SK-N-SH (cell line): ENCODE measurements around the gene SLC6A2. TPM values are rescaled to one million over a fixed set of nuclear protein-coding genes. Genes with fewer than 3 reads are reported as not detected.
"Not testable (repeated sequence)": the region's sequence is repeated elsewhere in the genome, so short reads cannot be mapped to it uniquely, and the experiment has no call there.

Experiments
- CTCF ChIA-PET: fragments of 300-600, 350-600 bp; formaldehyde crosslinking; extraction: SDS; loops from one replicate; lab custom pipeline; 2021; lab: Yijun Ruan, JAX
- POLR2A ChIA-PET: fragments of 350-600 bp; sonication (Branson Sonifier 250); formaldehyde crosslinking; extraction: SDS; loops from one replicate; lab custom pipeline; 2020; ENCODE audit warnings: antibody characterized with exemption, inconsistent platforms; lab: Yijun Ruan, JAX
- DNase-seq: peaks from one replicate; pipeline ENCODE4 v3.0.0; 2012
- H2AFZ ChIP-seq: fragments of 200-600 bp; sonication (generic); 2 replicates; pipeline ENCODE4 v1.8.1; 2016; ENCODE audit warnings: antibody characterized with exemption, mild to moderate bottlenecking, low read depth
- H3F3A ChIP-seq: fragments of 200-600 bp; sonication (generic); replicated peaks from 2 replicates; pipeline ENCODE3; 2016; ENCODE audit warnings: antibody characterized with exemption, mild to moderate bottlenecking; ENCODE audit not compliant: insufficient read depth
- H3K27ac ChIP-seq, 2 experiments: fragments of 200-500 bp in 1 of 2; fragments of 200-600 bp in 1 of 2; sonication (Bioruptor generic) in 1 of 2; sonication (generic), shearing (Covaris generic) in 1 of 2; 2 replicates each; pipeline versions ENCODE4 v1.5.1 to v1.6.1; 2014 to 2016; ENCODE audit warnings: low read depth in 2 of 2, inconsistent platforms in 1 of 2, low read length in 1 of 2, mild to moderate bottlenecking in 1 of 2, mixed read lengths in 1 of 2
- H3K27me3 ChIP-seq: fragments of 200-600 bp; sonication (generic), shearing (Covaris generic); 2 replicates; pipeline ENCODE4 v1.6.1; 2016; ENCODE audit warnings: mixed run types; ENCODE audit not compliant: insufficient read depth
- H3K36me3 ChIP-seq, 2 experiments: fragments of 200-500 bp in 1 of 2; fragments of 200-600 bp in 1 of 2; sonication (Bioruptor generic) in 1 of 2; sonication (generic) in 1 of 2; replicated peaks in 1 of 2; 2 replicates each; pipeline versions ENCODE3 to v1.5.1; 2014 to 2016; ENCODE audit warnings: low read length in 1 of 2, mild to moderate bottlenecking in 1 of 2; ENCODE audit not compliant: insufficient read depth in 2 of 2, control insufficient read depth in 1 of 2
- H3K4me1 ChIP-seq, 2 experiments: fragments of 200-500 bp in 1 of 2; fragments of 200-600 bp in 1 of 2; sonication (Bioruptor generic) in 1 of 2; sonication (generic), shearing (Covaris generic) in 1 of 2; 2 replicates each; pipeline versions ENCODE4 v1.5.1 to v1.6.1; 2014 to 2016; ENCODE audit warnings: low read depth in 1 of 2, low read length in 1 of 2, mixed run types in 1 of 2; ENCODE audit not compliant: insufficient read depth in 2 of 2, control insufficient read depth in 1 of 2
- H3K4me2 ChIP-seq: fragments of 200-600 bp; sonication (generic), shearing (Covaris generic); 2 replicates; pipeline ENCODE4 v1.6.1; 2017; ENCODE audit warnings: mixed run types
- H3K4me3 ChIP-seq, 2 experiments: fragments of 200-500 bp in 1 of 2; fragments of 200-600 bp in 1 of 2; sonication (Bioruptor generic) in 1 of 2; sonication (generic), shearing (Covaris generic) in 1 of 2; 2 replicates each; pipeline versions ENCODE4 v1.5.1 to v1.8.1; 2014 to 2016; ENCODE audit warnings: low read depth in 2 of 2, inconsistent platforms in 1 of 2, low read length in 1 of 2, mild to moderate bottlenecking in 1 of 2, mixed read lengths in 1 of 2, moderate library complexity in 1 of 2
- H3K79me2 ChIP-seq: fragments of 200-600 bp; sonication (generic); 2 replicates; pipeline ENCODE4 v1.8.1; 2017; ENCODE audit warnings: mild to moderate bottlenecking; ENCODE audit not compliant: insufficient read depth
- H3K9ac ChIP-seq: fragments of 200-600 bp; sonication (generic); 2 replicates; pipeline ENCODE4 v1.6.1; 2017; ENCODE audit warnings: mixed run types
- H3K9me2 ChIP-seq: fragments of 200-600 bp; sonication (generic); 2 replicates; pipeline ENCODE4 v1.6.1; 2017; ENCODE audit warnings: mixed run types
- H3K9me3 ChIP-seq: fragments of 200-600 bp; sonication (generic); 2 replicates; pipeline ENCODE4 v1.6.1; 2017; ENCODE audit warnings: mixed run types, mild to moderate bottlenecking, moderate library complexity
- H4K20me1 ChIP-seq: fragments of 200-600 bp; sonication (generic); 2 replicates; pipeline ENCODE4 v1.6.1; 2017; ENCODE audit warnings: mild to moderate bottlenecking, mixed run types; ENCODE audit not compliant: insufficient read depth
- CHD2 ChIP-seq: fragments of 150-350 bp; IDR thresholded peaks from 2 replicates; pipeline ENCODE4 v1.6.1; 2018; ENCODE audit warnings: low read length; ENCODE audit not compliant: partially characterized antibody
- CTCF ChIP-seq: fragments of 200-600 bp; sonication (generic); IDR thresholded peaks from 2 replicates; pipeline ENCODE4 v1.6.1; 2017; ENCODE audit warnings: antibody characterized with exemption, mild to moderate bottlenecking, moderate library complexity
- ELF1 ChIP-seq: IDR thresholded peaks from 2 replicates; pipeline ENCODE4 v1.4.0; 2012
- NFIC ChIP-seq: IDR thresholded peaks from 2 replicates; pipeline ENCODE4 v1.4.0; 2012; ENCODE audit warnings: borderline replicate concordance
- PBX3 ChIP-seq: IDR thresholded peaks from 2 replicates; pipeline ENCODE4; 2012
- POLR2AphosphoS5 ChIP-seq: IDR thresholded peaks from 2 replicates; pipeline ENCODE4 v1.6.1; 2012; ENCODE audit warnings: low read depth, low read length
- SMC3 ChIP-seq: IDR thresholded peaks from 2 replicates; pipeline ENCODE4 v1.6.1; 2012; ENCODE audit warnings: low read depth, low read length, improper control_type of control experiment
- USF1 ChIP-seq: IDR thresholded peaks from 2 replicates; pipeline ENCODE4 v1.4.0; 2012; ENCODE audit warnings: low read depth, borderline replicate concordance
- USF2 ChIP-seq: fragments of 150-350 bp; IDR thresholded peaks from 2 replicates; pipeline ENCODE4 v1.6.1; 2017; ENCODE audit warnings: antibody characterized with exemption, low read length, low read depth, borderline replicate concordance
- ZBTB33 ChIP-seq: IDR thresholded peaks from 2 replicates; pipeline ENCODE4 v1.4.0; 2012; ENCODE audit warnings: low read depth, borderline replicate concordance
- WGBS: methylation state at CpG from one replicate; pipeline ENCODE4 v1.1.6; 2017; ENCODE audit warnings: low lambda C conversion rate; 5-methylcytosine and 5-hydroxymethylcytosine counted together
- polyA plus RNA-seq, 3 experiments: library from polyadenylated mRNA; depleted of rRNA; stranded (reverse); fragments of >200 nt; gene quantifications; 2 replicates each; pipeline ENCODE4 v1.2.3, GENCODE V29; 2012

Gene SLC6A2
- polyA plus RNA-seq, 1 of the 3 experiments (the other 2 are of a cell fraction) = 3.3 TPM

- no peak for DNase-seq
- H3K4me2 ChIP-seq = no peak overlapping the region
- no peaks in the 10 kb centered on the region for H3K9me3 ChIP-seq
- ChIA-PET CTCF (no interaction called here), POLR2A (no interaction called here)
- H3K9ac ChIP-seq = no peak overlapping the region
- H3K4me1 ChIP-seq = no peaks in the 10 kb centered on the region
- H3K9me2 ChIP-seq = no peaks in the 10 kb centered on the region
- no peak overlapping the region for H3K27ac ChIP-seq
- 67% methylated on average over 4 of the region's 4 CpGs for WGBS
- no peaks in the 10 kb centered on the region for H3K79me2 ChIP-seq
- H3F3A ChIP-seq = no peaks in the 10 kb centered on the region
- H3K36me3 ChIP-seq = no peaks in the 10 kb centered on the region
- no peak overlapping the region for H2AFZ ChIP-seq
- TF ChIP-seq ZBTB33 = no peak
- no peak for TF ChIP-seq USF2
- no peak for TF ChIP-seq CHD2
- TF ChIP-seq SMC3 = no peak
- TF ChIP-seq USF1 = no peak
- no peak for TF ChIP-seq ELF1
- TF ChIP-seq NFIC = no peak
- no peak for TF ChIP-seq CTCF
- TF ChIP-seq POLR2AphosphoS5 = no peak
- TF ChIP-seq PBX3 = no peak
- H3K27me3 ChIP-seq = no peaks in the 10 kb centered on the region
- H3K4me3 ChIP-seq = no peak overlapping the region
- no peaks in the 10 kb centered on the region for H4K20me1 ChIP-seq
Observed at GRCh38 chr16:55747785-55748184, 92.0 kb downstream of the SLC6A2 start.

DNA sequence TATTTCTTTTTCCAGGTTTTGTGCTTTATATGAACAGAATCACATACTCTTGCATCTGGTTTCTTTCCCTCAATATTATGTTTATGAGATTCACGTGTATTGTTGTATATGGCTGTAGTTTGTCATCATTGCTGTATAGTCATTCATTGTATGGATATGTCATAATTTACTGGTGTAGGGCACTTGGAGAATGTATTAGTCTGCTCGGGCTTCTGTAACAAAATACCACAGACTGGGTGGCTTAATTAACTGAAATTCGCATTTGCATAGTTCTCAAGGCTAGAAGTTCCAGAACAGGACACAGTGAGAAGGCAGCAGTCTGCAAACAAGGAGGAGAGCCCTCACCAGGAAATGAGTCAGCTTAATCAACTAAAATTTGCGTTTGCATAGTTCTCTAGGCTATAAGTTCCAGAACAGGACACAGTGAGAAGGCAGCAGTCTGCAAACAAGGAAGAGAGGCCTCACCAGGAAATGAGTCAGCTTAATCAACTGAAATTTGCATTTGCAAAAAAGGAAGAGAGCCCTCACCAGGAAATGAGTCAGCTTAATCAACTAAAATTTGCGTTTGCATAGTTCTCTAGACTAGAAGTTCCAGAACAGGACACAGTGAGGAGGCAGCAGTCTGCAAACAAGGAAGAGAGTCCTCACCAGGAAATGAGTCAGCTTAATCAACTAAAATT is 96.8 kb downstream of the SLC6A2 start:
- H3K36me3 ChIP-seq, H3K9ac ChIP-seq, H4K20me1 ChIP-seq, H3K4me3 ChIP-seq, H2AFZ ChIP-seq, H3K9me2 ChIP-seq, H3K27me3 ChIP-seq, H3K4me2 ChIP-seq, DNase-seq, H3K4me1 ChIP-seq, H3K27ac ChIP-seq, POLR2A ChIA-PET, H3K79me2 ChIP-seq, H3F3A ChIP-seq, H3K9me3 ChIP-seq, CTCF ChIA-PET: not testable (repeated sequence)
- 20% methylated on average over 5 of the region's 5 CpGs for WGBS

DNA sequence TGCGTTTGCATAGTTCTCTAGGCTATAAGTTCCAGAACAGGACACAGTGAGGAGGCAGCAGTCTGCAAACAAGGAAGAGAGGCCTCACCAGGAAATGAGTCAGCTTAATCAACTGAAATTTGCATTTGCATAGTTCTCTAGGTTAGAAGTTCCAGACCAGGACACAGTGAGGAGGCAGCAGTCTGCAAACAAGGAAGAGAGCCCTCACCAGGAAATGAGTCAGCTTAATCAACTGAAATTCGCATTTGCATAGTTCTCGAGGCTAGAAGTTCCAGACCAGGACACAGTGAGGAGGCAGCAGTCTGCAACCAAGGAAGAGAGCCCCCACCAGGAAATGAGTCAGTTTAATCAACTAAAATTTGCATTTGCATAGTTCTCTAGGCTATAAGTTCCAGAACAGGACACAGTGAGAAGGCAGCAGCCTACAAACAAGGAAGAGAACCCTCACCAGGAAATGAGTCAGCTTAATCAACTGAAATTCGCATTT is 97.4 kb downstream of the SLC6A2 start:
- DNase-seq, H3K9ac ChIP-seq, H4K20me1 ChIP-seq, POLR2A ChIA-PET, H3K27ac ChIP-seq, H3K27me3 ChIP-seq, H3F3A ChIP-seq, H3K36me3 ChIP-seq, H2AFZ ChIP-seq, H3K79me2 ChIP-seq, H3K4me2 ChIP-seq, H3K4me3 ChIP-seq, CTCF ChIA-PET, H3K9me3 ChIP-seq, H3K4me1 ChIP-seq, H3K9me2 ChIP-seq: not testable (repeated sequence)
- 5% methylated on average over 4 of the region's 4 CpGs for WGBS
